Stimulated activated CD4-positive, alpha-beta T cell treated with anti-CD3 and anti-CD28 coated beads, Interleukin-12 subunit alpha, Interleukin-12 subunit beta, amount 100 ng/mL, for 48 hours (primary cell): ENCODE results near the gene SH3PXD2B.

Source experiments
- DNase-seq, 3 donors: peaks; one replicate each; pipeline ENCODE4 v3.0.0-alpha.2; 2020; ENCODE audit warnings: low read depth in 2 of 3, low spot score in 1 of 3

Gene SH3PXD2B

GRCh38 chr5:172437445-172438318 lies 16.6 kb downstream of the SH3PXD2B start:
- no peak for DNase-seq

- no peak for DNase-seq
These were observed 17.4 kb downstream of the SH3PXD2B start for GRCh38 chr5:172436879-172437369.

- DNase-seq: no peak
These were observed 18.0 kb downstream of the SH3PXD2B start for GRCh38 chr5:172436078-172436878.

- DNase-seq: no peak
These were observed 18.8 kb downstream of the SH3PXD2B start for GRCh38 chr5:172435362-172436077.

- DNase-seq: no peak
These were observed 20.1 kb downstream of the SH3PXD2B start for GRCh38 chr5:172434251-172434650.

- no peak for DNase-seq
These were observed 20.8 kb downstream of the SH3PXD2B start for GRCh38 chr5:172433513-172433912.

GRCh38 chr5:172433071-172433470 lies 21.3 kb downstream of the SH3PXD2B start:
- DNase-seq: no peak

- DNase-seq: no peak
These were observed 24.0 kb downstream of the SH3PXD2B start for GRCh38 chr5:172430354-172430753.

- DNase-seq: no peak
These were observed 25.0 kb downstream of the SH3PXD2B start for GRCh38 chr5:172429201-172429940.

- no peak for DNase-seq
These were observed 25.8 kb downstream of the SH3PXD2B start for GRCh38 chr5:172428224-172429166.

GRCh38 chr5:172427202-172427601 lies 27.1 kb downstream of the SH3PXD2B start:
- DNase-seq: no peak

- no peak for DNase-seq
These were observed 28.2 kb downstream of the SH3PXD2B start for GRCh38 chr5:172426086-172426485.

GRCh38 chr5:172425402-172425801 lies 28.9 kb downstream of the SH3PXD2B start:
- no peak for DNase-seq

GRCh38 chr5:172424808-172425207 lies 29.5 kb downstream of the SH3PXD2B start:
- DNase-seq: no peak

- DNase-seq: no peak
These were observed 30.2 kb downstream of the SH3PXD2B start for GRCh38 chr5:172424111-172424490.

- no peak for DNase-seq
These were observed 30.8 kb downstream of the SH3PXD2B start for GRCh38 chr5:172423379-172424110.

- DNase-seq: no peak
These were observed 32.1 kb downstream of the SH3PXD2B start for GRCh38 chr5:172422255-172422654.

GRCh38 chr5:172421020-172421419 lies 33.3 kb downstream of the SH3PXD2B start:
- no peak for DNase-seq
